NB4 (cell line): Measurements from ENCODE around the gene PSAPL1.
A peak's percentile ranks its signal among the peaks of the same experiment; 100 is the strongest.

Experiments
- DNase-seq: peaks from one replicate; pipeline ENCODE4 v3.0.0; 2010; ENCODE audit warnings: low read depth
- H3K4me3 ChIP-seq: one replicate; pipeline ENCODE4 v1.5.1; 2011; ENCODE audit warnings: mild to moderate bottlenecking, low read depth, low read length, moderate library complexity
- CTCF ChIP-seq: IDR thresholded peaks from one replicate; pipeline ENCODE4 v1.5.1; 2012; ENCODE audit warnings: low read depth, low read length
- MAX ChIP-seq: IDR thresholded peaks from 2 replicates; pipeline ENCODE4 v1.6.1; 2011; ENCODE audit warnings: low read depth, low read length
- MYC ChIP-seq: IDR thresholded peaks from 2 replicates; pipeline ENCODE4 v1.6.1; 2011; ENCODE audit warnings: low read depth, low read length
- POLR2A ChIP-seq: IDR thresholded peaks from 2 replicates; pipeline ENCODE4 v1.6.1; 2011; ENCODE audit warnings: mild to moderate bottlenecking; ENCODE audit not compliant: insufficient read length; ENCODE audit errors: extremely low read depth

The PSAPL1 gene

GRCh38 chr4:7384003-7384928, 50.5 kb downstream of the PSAPL1 start:
- H3K4me3 ChIP-seq = no peak overlapping the region
- TF ChIP-seq CTCF (no peak), MYC (no peak), MAX (no peak), POLR2A (no peak)
- no peak for DNase-seq

- DNase-seq = no peak
- H3K4me3 ChIP-seq = no peak overlapping the region
- TF ChIP-seq CTCF (no peak), MYC (no peak), POLR2A (no peak)
Measured at GRCh38 chr4:7383266-7383665, 51.5 kb downstream of the PSAPL1 start.

GRCh38 chr4:7382634-7383014, 52.1 kb downstream of the PSAPL1 start:
- TF ChIP-seq MYC (no peak), MAX (no peak), CTCF (no peak), POLR2A (no peak)
- H3K4me3 ChIP-seq = no peak overlapping the region
- DNase-seq = no peak

GRCh38 chr4:7381890-7382633, 52.7 kb downstream of the PSAPL1 start:
- no peak overlapping the region for H3K4me3 ChIP-seq
- TF ChIP-seq CTCF (no peak), MAX (no peak), POLR2A (no peak), MYC (no peak)
- no peak for DNase-seq

- no peak for DNase-seq
- H3K4me3 ChIP-seq = no peak overlapping the region
- TF ChIP-seq CTCF = peak; percentile 7
- TF ChIP-seq MAX = no peak
- TF ChIP-seq MYC = no peak
- no peak for TF ChIP-seq POLR2A
Measured at GRCh38 chr4:7381221-7381889, 53.4 kb downstream of the PSAPL1 start.
